CD4-positive, alpha-beta T cell treated with Interleukin-17A for 1 hour (primary cell): ENCODE results near the gene GRK6.

Experiments used
- DNase-seq: peaks from one replicate; pipeline ENCODE4 v3.0.0-alpha.2; 2020

GRK6 gene

DNA sequence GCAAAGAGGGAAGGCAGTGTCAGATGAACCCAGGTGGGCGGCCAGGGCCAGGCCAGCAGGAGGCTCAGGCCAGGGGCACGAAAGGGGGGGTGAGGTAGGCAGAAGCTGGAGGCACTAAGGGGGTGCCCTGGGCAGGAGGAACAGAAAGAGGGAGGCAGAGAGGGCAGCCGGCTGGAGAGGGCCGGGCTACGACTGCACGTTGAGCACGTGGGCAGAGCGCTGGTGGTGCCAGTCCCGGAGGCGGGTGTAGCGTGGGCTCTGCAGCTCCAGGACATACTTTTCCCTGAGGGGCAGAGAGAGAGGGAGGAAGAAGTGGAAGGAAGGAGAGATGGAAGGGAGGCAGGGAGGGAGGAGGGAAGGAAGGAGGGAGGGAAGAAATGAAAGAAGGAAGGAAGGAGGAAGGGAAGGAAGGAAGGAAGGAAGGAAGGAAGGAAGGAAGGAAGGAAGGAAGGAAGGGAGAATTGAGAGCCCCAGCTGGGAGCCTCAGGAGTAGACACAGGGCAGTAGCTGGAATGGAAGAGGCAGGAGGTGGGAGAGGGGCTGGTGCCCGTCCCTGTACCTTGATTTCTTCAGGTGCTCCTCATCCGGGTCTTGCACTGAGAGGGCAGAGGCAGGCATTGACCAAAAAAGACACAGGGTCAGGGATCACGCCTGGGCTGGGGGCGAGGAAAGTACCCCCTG is 64.0 kb downstream of the GRK6 start:
- no peak for DNase-seq

DNA sequence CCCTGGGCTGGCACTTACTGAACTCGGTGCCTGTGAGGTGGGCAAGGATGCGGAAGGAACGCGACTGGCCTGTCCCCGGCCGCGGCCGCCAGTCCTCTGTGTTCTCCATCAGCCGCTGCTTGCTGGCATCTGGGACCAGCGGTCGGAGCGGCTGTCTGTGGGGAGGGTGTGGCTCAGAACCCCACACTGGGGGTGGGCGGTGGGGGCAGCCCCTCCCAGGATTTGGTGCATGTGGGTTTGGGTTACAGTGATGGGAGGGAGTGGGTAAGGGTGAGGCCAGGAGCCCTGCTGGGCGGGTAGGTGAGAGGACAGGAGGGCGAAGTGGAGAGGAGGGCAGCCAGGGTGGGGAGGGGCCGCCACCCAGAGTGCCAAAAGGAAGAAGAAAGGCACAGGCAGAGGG is 64.5 kb downstream of the GRK6 start:
- DNase-seq: no peak

- no peak for DNase-seq
These were observed 65.0 kb downstream of the GRK6 start for GRCh38 chr5:177491429-177491945.

- DNase-seq: no peak
These were observed 65.7 kb downstream of the GRK6 start for GRCh38 chr5:177491983-177492746.
